ENCODE measurements around the gene CDH12. TPM values are rescaled to one million over a fixed set of nuclear protein-coding genes. Genes with fewer than 3 reads are reported as not detected.

Gene CDH12
- total RNA-seq, 4 donors from 2014 or later: not detected

DNA sequence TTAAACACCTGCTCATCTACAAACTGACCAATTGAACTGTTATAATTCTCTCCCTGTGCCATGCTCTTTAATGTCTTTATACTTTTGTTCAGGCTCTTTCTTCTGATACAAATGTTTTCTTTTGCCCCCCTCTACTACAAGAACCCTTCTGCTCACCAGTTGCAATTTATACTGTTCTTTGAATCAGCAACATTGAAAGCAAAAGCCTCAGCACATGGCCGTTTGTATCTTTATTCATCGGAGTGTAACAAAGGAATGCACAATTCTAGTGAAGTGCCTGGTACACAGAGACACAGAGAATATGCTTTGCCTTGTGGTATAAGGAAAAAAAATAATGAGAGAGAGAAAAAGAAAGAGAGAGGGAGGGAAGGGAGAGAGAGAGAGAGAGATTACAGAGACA, 547.1 kb downstream of the CDH12 start:
- no peak for DNase-seq (ENCODE audit: extremely low spot score)
- TF ChIP-seq POLR2AphosphoS5 (IDR thresholded peaks at IDR 0.05): no peak
- no peak for TF ChIP-seq EP300 (IDR thresholded peaks at IDR 0.05)
- TF ChIP-seq, protein P1, sequence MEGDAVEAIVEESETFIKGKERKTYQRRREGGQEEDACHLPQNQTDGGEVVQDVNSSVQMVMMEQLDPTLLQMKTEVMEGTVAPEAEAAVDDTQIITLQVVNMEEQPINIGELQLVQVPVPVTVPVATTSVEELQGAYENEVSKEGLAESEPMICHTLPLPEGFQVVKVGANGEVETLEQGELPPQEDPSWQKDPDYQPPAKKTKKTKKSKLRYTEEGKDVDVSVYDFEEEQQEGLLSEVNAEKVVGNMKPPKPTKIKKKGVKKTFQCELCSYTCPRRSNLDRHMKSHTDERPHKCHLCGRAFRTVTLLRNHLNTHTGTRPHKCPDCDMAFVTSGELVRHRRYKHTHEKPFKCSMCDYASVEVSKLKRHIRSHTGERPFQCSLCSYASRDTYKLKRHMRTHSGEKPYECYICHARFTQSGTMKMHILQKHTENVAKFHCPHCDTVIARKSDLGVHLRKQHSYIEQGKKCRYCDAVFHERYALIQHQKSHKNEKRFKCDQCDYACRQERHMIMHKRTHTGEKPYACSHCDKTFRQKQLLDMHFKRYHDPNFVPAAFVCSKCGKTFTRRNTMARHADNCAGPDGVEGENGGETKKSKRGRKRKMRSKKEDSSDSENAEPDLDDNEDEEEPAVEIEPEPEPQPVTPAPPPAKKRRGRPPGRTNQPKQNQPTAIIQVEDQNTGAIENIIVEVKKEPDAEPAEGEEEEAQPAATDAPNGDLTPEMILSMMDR (IDR thresholded peaks at IDR 0.05): no peak
- TF ChIP-seq POLR2A (IDR thresholded peaks at IDR 0.05; ENCODE audit: low read depth): no peak
- 75% methylated on average over 2 of the region's 2 CpGs for WGBS
- H3K27ac ChIP-seq (replicated peaks in 1 of 4): no peak overlapping the region
- intact Hi-C loops (cut with DNase I): no loop called here
- no peaks in the 10 kb centered on the region for H3K27me3 ChIP-seq
- no peaks in the 10 kb centered on the region for H3K36me3 ChIP-seq
- H3K4me3 ChIP-seq: no peak overlapping the region
- no peaks in the 10 kb centered on the region for H3K4me1 ChIP-seq
- no peaks in the 10 kb centered on the region for H3K9me3 ChIP-seq

DNA sequence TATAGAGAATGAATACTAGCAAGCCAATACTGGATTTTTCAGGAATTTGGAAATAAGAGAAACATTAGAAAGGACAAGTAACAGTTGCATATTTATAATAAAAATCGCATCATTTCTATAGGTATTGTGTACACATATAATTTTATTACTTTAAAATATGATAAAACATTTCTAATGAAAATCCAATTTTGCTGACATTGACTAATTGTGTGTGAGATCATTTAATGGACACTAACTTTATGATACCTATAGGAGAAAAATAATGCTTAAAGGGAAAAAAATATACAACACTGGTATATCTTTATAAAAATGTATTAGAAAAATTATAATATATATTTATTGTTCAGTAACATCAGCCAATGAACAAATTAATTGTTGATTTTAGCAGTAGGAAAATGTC, 557.3 kb downstream of the CDH12 start:
- Histone ChIP-seq H3K27ac (replicated peaks in 1 of 4) (no peak overlapping the region), H3K4me1 (no peaks in the 10 kb centered on the region), H3K4me3 (no peak overlapping the region), H3K9me3 (peaks cover 0 to 16% (median 10%) of the 10 kb centered on the region in 4 donors), H3K36me3 (no peaks in the 10 kb centered on the region), H3K27me3 (no peaks in the 10 kb centered on the region)
- no peak for DNase-seq (ENCODE audit: extremely low spot score)
- TF ChIP-seq EP300 (IDR thresholded peaks at IDR 0.05) (no peak), POLR2A (IDR thresholded peaks at IDR 0.05; ENCODE audit: low read depth) (no peak), POLR2AphosphoS5 (IDR thresholded peaks at IDR 0.05) (no peak)
- TF ChIP-seq, protein P1 (IDR thresholded peaks at IDR 0.05): no peak
- intact Hi-C loops (cut with DNase I): no loop called here
- WGBS: 79% methylated on average over 1 of the region's 1 CpG

DNA sequence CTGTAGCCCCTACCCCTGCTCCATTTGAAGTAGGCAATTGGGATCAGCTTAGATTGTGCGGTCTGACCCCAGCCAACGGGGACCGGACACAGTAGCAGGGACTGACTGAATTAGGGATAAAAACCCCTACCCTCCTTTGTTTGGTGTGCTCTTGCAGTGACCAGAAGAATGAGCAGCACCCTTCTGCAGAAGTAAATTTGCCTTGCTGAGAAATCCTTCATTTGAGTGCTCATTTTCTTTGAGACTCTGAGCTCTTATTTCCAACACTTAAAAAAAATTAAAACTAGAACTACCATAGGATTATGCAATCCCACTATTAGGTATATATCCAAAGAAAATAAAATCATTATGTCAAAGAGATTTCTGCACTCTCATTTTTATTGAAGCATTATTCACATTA, 560.0 kb downstream of the CDH12 start:
- TF ChIP-seq, protein P1 (IDR thresholded peaks at IDR 0.05): no peak
- TF ChIP-seq EP300 (IDR thresholded peaks at IDR 0.05) (no peak), POLR2A (IDR thresholded peaks at IDR 0.05; ENCODE audit: low read depth) (no peak), POLR2AphosphoS5 (IDR thresholded peaks at IDR 0.05) (no peak)
- H3K36me3 ChIP-seq: no peaks in the 10 kb centered on the region
- no peak overlapping the region for H3K27ac ChIP-seq (replicated peaks in 1 of 4)
- intact Hi-C loops (cut with DNase I): no loop called here
- peaks cover 0 to 19% (median 10%) of the 10 kb centered on the region in 4 donors for H3K9me3 ChIP-seq
- DNase-seq (ENCODE audit: extremely low spot score): no peak
- H3K4me1 ChIP-seq: no peaks in the 10 kb centered on the region
- WGBS: 96% methylated on average over 3 of the region's 3 CpGs
- H3K27me3 ChIP-seq: no peaks in the 10 kb centered on the region
- no peak overlapping the region for H3K4me3 ChIP-seq

DNA sequence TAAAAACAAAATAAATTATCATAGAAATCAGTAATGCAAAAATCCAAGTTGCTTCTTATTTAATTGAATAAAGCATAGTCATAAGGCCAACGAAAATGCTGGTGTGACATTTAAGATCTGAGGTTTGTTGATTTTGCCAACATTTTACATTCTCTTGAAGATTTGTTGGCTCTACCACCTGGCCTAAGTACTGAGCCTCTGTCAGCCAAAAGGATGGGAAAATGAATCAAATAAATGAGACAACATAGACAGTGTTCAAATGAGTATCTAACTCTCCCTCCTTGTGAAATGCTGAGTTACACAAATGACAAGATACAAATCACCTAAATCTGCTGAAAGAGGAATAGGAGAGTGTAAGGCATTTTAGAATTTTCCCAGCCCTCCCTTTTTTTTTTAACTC, 575.0 kb downstream of the CDH12 start:
- WGBS: 72% methylated on average over 1 of the region's 1 CpG
- intact Hi-C loops (cut with DNase I): no loop called here

More for the DNA sequence above, 575.0 kb downstream of the CDH12 start:
- Histone ChIP-seq H3K4me1 (no peaks in the 10 kb centered on the region), H3K27me3 (no peaks in the 10 kb centered on the region), H3K27ac (replicated peaks in 1 of 4) (no peak overlapping the region), H3K4me3 (no peak overlapping the region), H3K36me3 (no peaks in the 10 kb centered on the region), H3K9me3 (peaks cover 0 to 10% (median 0%) of the 10 kb centered on the region in 4 donors)
- DNase-seq (ENCODE audit: extremely low spot score): no peak
- no peak for TF ChIP-seq EP300 (IDR thresholded peaks at IDR 0.05)
- TF ChIP-seq, protein P1 (IDR thresholded peaks at IDR 0.05): no peak
- no peak for TF ChIP-seq POLR2A (IDR thresholded peaks at IDR 0.05; ENCODE audit: low read depth)
- no peak for TF ChIP-seq POLR2AphosphoS5 (IDR thresholded peaks at IDR 0.05)
